Loucy (cell line): ENCODE measurements around the gene ERP44.

Experiments
- H2AFZ ChIP-seq: fragments of 200-600 bp; sonication (generic); 2 replicates; pipeline ENCODE4 v1.6.0; 2016; ENCODE audit warnings: antibody characterized with exemption, mild to moderate bottlenecking, low read length, moderate library complexity
- H3F3A ChIP-seq: fragments of 200-600 bp; 2 replicates; pipeline ENCODE4 v1.6.0; 2016; ENCODE audit warnings: antibody characterized with exemption, low read depth, mild to moderate bottlenecking
- H3K27me3 ChIP-seq: fragments of 200-600 bp; sonication (generic); 2 replicates; pipeline ENCODE4 v1.6.1; 2014; ENCODE audit warnings: low read length, mild to moderate bottlenecking; ENCODE audit not compliant: insufficient read depth, poor library complexity, severe bottlenecking
- H3K36me3 ChIP-seq: fragments of 200-600 bp; sonication (generic); 2 replicates; pipeline ENCODE4 v1.6.1; 2016; ENCODE audit warnings: low read length; ENCODE audit not compliant: insufficient read depth
- H3K4me1 ChIP-seq: fragments of 200-600 bp; sonication (generic); 2 replicates; pipeline ENCODE4 v1.5.1; 2014; ENCODE audit warnings: low read length, mild to moderate bottlenecking; ENCODE audit not compliant: insufficient read depth, poor library complexity, severe bottlenecking
- H3K4me2 ChIP-seq: fragments of 200-600 bp; sonication (generic); 2 replicates; pipeline ENCODE4 v1.6.0; 2014; ENCODE audit warnings: antibody characterized with exemption, low read length, low read depth, mild to moderate bottlenecking; ENCODE audit not compliant: poor library complexity, severe bottlenecking
- H3K4me3 ChIP-seq: fragments of 200-600 bp; sonication (generic); 2 replicates; pipeline ENCODE4 v1.5.1; 2014; ENCODE audit warnings: low read length, mild to moderate bottlenecking, mixed read lengths; ENCODE audit not compliant: poor library complexity, severe bottlenecking
- H3K79me2 ChIP-seq: fragments of 200-600 bp; sonication (generic); 2 replicates; pipeline ENCODE4 v1.6.1; 2014; ENCODE audit warnings: low read length; ENCODE audit not compliant: insufficient read depth
- H3K9ac ChIP-seq: fragments of 200-600 bp; sonication (generic); 2 replicates; pipeline ENCODE4 v1.6.0; 2014; ENCODE audit warnings: mild to moderate bottlenecking, low read depth, low read length, moderate library complexity; ENCODE audit not compliant: poor library complexity, severe bottlenecking
- H3K9me2 ChIP-seq: fragments of 200-600 bp; sonication (generic); replicated peaks from 2 replicates; pipeline ENCODE4 v1.6.1; 2016; ENCODE audit warnings: low read depth, low read length, mixed read lengths
- H3K9me3 ChIP-seq: fragments of 200-600 bp; sonication (generic); 2 replicates; pipeline ENCODE4 v1.6.1; 2014; ENCODE audit warnings: mild to moderate bottlenecking, antibody characterized with exemption, low read length, low read depth; ENCODE audit not compliant: insufficient read depth
- H4K20me1 ChIP-seq: fragments of 200-600 bp; sonication (generic); 2 replicates; pipeline ENCODE4 v1.6.0; 2014; ENCODE audit warnings: antibody characterized with exemption, low read length, mild to moderate bottlenecking; ENCODE audit not compliant: insufficient read depth, poor library complexity, severe bottlenecking
- CTCF ChIP-seq: fragments of 200-600 bp; sonication (generic); conservative IDR thresholded peaks from 2 replicates; pipeline ENCODE4 v1.5.1; 2014; ENCODE audit warnings: mild to moderate bottlenecking, antibody characterized with exemption, low read length
- EZH2phosphoT487 ChIP-seq: fragments of 200-600 bp; IDR thresholded peaks from 2 replicates; pipeline ENCODE4 v1.6.1; 2018; ENCODE audit warnings: antibody characterized with exemption, mild to moderate bottlenecking, moderate library complexity, borderline replicate concordance

The ERP44 gene

GRCh38 chr9:100033877-100034551 is 64.8 kb downstream of the ERP44 start:
- H4K20me1 ChIP-seq = no peaks in the 10 kb centered on the region
- H3K36me3 ChIP-seq = peaks cover 35% of the 10 kb centered on the region
- no peaks in the 10 kb centered on the region for H3F3A ChIP-seq
- H3K27me3 ChIP-seq = no peaks in the 10 kb centered on the region
- no peak overlapping the region for H3K9ac ChIP-seq
- H3K4me2 ChIP-seq = no peak overlapping the region
- H3K79me2 ChIP-seq = peaks cover 15% of the 10 kb centered on the region; the same call in 1 of the 2 replicates
- no peaks in the 10 kb centered on the region for H3K4me1 ChIP-seq
- TF ChIP-seq EZH2phosphoT487 (no peak), CTCF (no peak)
- H3K9me3 ChIP-seq = peaks cover 11% of the 10 kb centered on the region; the same call in 1 of the 2 replicates
- no peak overlapping the region for H2AFZ ChIP-seq
- no peak overlapping the region for H3K4me3 ChIP-seq
- no peaks in the 10 kb centered on the region for H3K9me2 ChIP-seq

GRCh38 chr9:100030548-100030947 is 68.3 kb downstream of the ERP44 start:
- no peaks in the 10 kb centered on the region for H4K20me1 ChIP-seq
- H3K9ac ChIP-seq = no peak overlapping the region
- peaks cover 10% of the 10 kb centered on the region; the same call in 1 of the 2 replicates for H3K9me3 ChIP-seq
- H3K4me3 ChIP-seq = no peak overlapping the region
- no peaks in the 10 kb centered on the region for H3K4me1 ChIP-seq
- peaks cover 11% of the 10 kb centered on the region; the same call in 1 of the 2 replicates for H3K79me2 ChIP-seq
- H3K36me3 ChIP-seq = peaks cover 35% of the 10 kb centered on the region
- no peaks in the 10 kb centered on the region for H3K9me2 ChIP-seq
- H2AFZ ChIP-seq = no peak overlapping the region
- no peak for TF ChIP-seq CTCF
- no peak for TF ChIP-seq EZH2phosphoT487
- H3F3A ChIP-seq = no peaks in the 10 kb centered on the region
- no peak overlapping the region for H3K4me2 ChIP-seq
- H3K27me3 ChIP-seq = no peaks in the 10 kb centered on the region

GRCh38 chr9:100029251-100029650 is 69.5 kb downstream of the ERP44 start:
- Histone ChIP-seq H3K9me2 (no peaks in the 10 kb centered on the region), H3K4me1 (no peaks in the 10 kb centered on the region), H3K9ac (no peak overlapping the region), H3K4me3 (no peak overlapping the region), H3K4me2 (no peak overlapping the region), H4K20me1 (no peaks in the 10 kb centered on the region), H2AFZ (no peak overlapping the region), H3K36me3 (peaks cover 32% of the 10 kb centered on the region), H3F3A (no peaks in the 10 kb centered on the region), H3K9me3 (peaks cover 10% of the 10 kb centered on the region; the same call in 1 of the 2 replicates), H3K79me2 (0 out of 2 replicates have a peak, but pooled peaks cover 3% of the 10 kb centered on the region), H3K27me3 (no peaks in the 10 kb centered on the region)
- TF ChIP-seq CTCF = no peak
- TF ChIP-seq EZH2phosphoT487 = no peak
